Transverse colon (tissue), 4 donors: Measurements from ENCODE around the gene PRRX2.

Experiments
- CTCF ChIP-seq, 5 experiments: fragments of 200-600 bp in 3 of 5; fragments of 450-650 bp in 2 of 5; sonication (generic) in 3 of 5; IDR thresholded peaks; 1 replicate in 2 of 5; 2 replicates in 3 of 5; pipeline ENCODE4 v1.5.1; 2016 to 2017; ENCODE audit warnings: antibody characterized with exemption in 5 of 5, inconsistent platforms in 3 of 5, mild to moderate bottlenecking in 2 of 5, moderate library complexity in 1 of 5
- EP300 ChIP-seq: sonication (generic); formaldehyde crosslinking; IDR thresholded peaks from one replicate; pipeline ENCODE4 v1.6.1; 2017; ENCODE audit warnings: antibody characterized with exemption, low read depth
- POLR2AphosphoS5 ChIP-seq, 3 donors: sonication (generic); formaldehyde crosslinking; IDR thresholded peaks; one replicate each; pipeline ENCODE4 v1.6.1; 2016; ENCODE audit warnings: antibody characterized with exemption in 3 of 3

- TF ChIP-seq CTCF (IDR thresholded peaks at IDR 0.05) (no peak), EP300 (no peak), POLR2AphosphoS5 (IDR thresholded peaks at IDR 0.05) (no peak)
Measured at GRCh38 chr9:129719135-129719534, 53.7 kb downstream of the PRRX2 start.
